SK-N-SH (cell line): ENCODE data around the gene HBA1.

Source experiments
- CTCF ChIP-seq: fragments of 200-600 bp; sonication (generic); IDR thresholded peaks from 2 replicates; pipeline ENCODE4 v1.6.1; 2017; ENCODE audit warnings: antibody characterized with exemption, mild to moderate bottlenecking, moderate library complexity
- REST ChIP-seq: IDR thresholded peaks from 2 replicates; pipeline ENCODE4 v1.6.1; 2012; ENCODE audit warnings: mild to moderate bottlenecking, low read depth, low read length, moderate library complexity
- SIN3A ChIP-seq: IDR thresholded peaks from 2 replicates; pipeline ENCODE4 v1.6.1; 2012; ENCODE audit warnings: low read depth, mild to moderate bottlenecking, low read length, moderate library complexity, borderline replicate concordance
- YY1 ChIP-seq: IDR thresholded peaks from 2 replicates; pipeline ENCODE4 v1.4.0; 2012; ENCODE audit warnings: low read depth, mild to moderate bottlenecking
- TF ChIP-seq, protein P1 (sequence below): IDR thresholded peaks from 2 replicates; pipeline ENCODE4 v1.4.0; 2012; ENCODE audit warnings: low read depth

- TF ChIP-seq YY1 (no peak), SIN3A (no peak), CTCF (no peak), REST (no peak)
- TF ChIP-seq, protein P1, sequence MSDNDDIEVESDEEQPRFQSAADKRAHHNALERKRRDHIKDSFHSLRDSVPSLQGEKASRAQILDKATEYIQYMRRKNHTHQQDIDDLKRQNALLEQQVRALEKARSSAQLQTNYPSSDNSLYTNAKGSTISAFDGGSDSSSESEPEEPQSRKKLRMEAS = no peak
Observed at GRCh38 chr16:154217-155030, 22.1 kb upstream of the HBA1 start.
